HFFc6 (cell line): ENCODE results near the gene GNA12. TPM values are rescaled to one million over a fixed set of nuclear protein-coding genes. Genes with fewer than 3 reads are reported as not detected.
A peak's percentile ranks its signal among the peaks of the same experiment; 100 is the strongest.

Source experiments
- DNase-seq: peaks from one replicate; pipeline ENCODE4 v3.0.0-alpha.2; 2018
- H3K27ac Mint-ChIP-seq: 2 replicates; pipeline ENCODE4 v1.8.0; 2020; ENCODE audit warnings: mild to moderate bottlenecking, mixed read lengths
- H3K27me3 Mint-ChIP-seq: 2 replicates; pipeline ENCODE4 v1.8.0; 2021; ENCODE audit warnings: mild to moderate bottlenecking, moderate library complexity, mixed read lengths; ENCODE audit not compliant: insufficient read depth
- H3K36me3 Mint-ChIP-seq: 2 replicates; pipeline ENCODE4 v1.8.0; 2021; ENCODE audit warnings: low read depth, mixed read lengths
- H3K4me1 Mint-ChIP-seq: 2 replicates; pipeline ENCODE4 v1.8.0; 2020; ENCODE audit warnings: low read depth, mixed read lengths
- H3K4me3 Mint-ChIP-seq: 2 replicates; pipeline ENCODE4 v1.8.0; 2020; ENCODE audit warnings: mild to moderate bottlenecking, moderate library complexity, mixed read lengths
- H3K9me3 Mint-ChIP-seq: 2 replicates; pipeline ENCODE4 v1.8.0; 2020; ENCODE audit warnings: mild to moderate bottlenecking, mixed read lengths
- total RNA-seq, 6 experiments: library from RNA; stranded (reverse); fragmentation: NEBNext Ultra II Directional; extraction: Animal tissue kit (Norgen Biotek cat#: 25700); gene quantifications; 2 replicates in 1 of 6; 3 replicates in 5 of 6; pipeline ENCODE4 v1.2.3, GENCODE V29; 2021
- TF ChIP-seq, protein P1 (sequence below): fragments of 200-600 bp; sonication (generic); IDR thresholded peaks from 2 replicates; pipeline ENCODE4 v1.5.0; 2021; ENCODE audit warnings: antibody characterized with exemption, mild to moderate bottlenecking

Gene GNA12
- total RNA-seq, 6 experiments from 2014 or later = 52.9 to 61.9 (median 57.6) TPM

DNA sequence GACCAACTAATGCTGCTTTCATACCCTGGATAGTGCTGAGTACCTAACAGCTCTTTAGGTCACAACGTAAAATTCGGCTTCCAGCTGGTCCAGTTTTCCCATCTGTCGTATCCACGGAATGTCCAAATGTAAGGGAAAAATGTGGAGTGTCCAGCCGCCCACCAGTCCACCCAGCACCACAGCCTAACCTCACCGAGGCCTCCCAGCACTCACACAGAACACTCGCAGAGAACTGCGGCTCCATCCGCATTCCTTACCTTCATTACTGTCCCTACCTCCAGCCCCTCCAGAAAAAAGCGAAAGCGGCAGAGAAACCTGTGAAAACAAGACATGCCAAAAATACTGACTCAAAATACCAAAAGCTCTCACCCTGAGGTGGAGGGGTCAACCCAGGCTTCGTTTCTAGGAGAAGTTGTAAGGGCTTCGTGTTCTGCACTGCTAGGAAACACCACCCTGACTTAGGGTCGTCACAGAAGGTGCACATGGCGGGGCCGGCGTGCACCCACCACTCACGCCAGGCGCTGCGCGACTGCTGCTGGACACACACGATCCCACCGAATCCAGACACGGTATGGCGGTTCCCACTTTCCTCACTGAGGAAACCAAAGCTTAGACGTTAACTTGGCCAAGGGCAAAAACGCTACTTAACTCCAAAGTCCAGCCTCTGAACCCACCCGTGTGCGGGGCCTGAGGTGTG is 82.2 kb downstream of the GNA12 start:
- peaks cover 28% of the 10 kb centered on the region for H3K36me3 Mint-ChIP-seq
- DNase-seq = no peak
- TF ChIP-seq, protein P1, sequence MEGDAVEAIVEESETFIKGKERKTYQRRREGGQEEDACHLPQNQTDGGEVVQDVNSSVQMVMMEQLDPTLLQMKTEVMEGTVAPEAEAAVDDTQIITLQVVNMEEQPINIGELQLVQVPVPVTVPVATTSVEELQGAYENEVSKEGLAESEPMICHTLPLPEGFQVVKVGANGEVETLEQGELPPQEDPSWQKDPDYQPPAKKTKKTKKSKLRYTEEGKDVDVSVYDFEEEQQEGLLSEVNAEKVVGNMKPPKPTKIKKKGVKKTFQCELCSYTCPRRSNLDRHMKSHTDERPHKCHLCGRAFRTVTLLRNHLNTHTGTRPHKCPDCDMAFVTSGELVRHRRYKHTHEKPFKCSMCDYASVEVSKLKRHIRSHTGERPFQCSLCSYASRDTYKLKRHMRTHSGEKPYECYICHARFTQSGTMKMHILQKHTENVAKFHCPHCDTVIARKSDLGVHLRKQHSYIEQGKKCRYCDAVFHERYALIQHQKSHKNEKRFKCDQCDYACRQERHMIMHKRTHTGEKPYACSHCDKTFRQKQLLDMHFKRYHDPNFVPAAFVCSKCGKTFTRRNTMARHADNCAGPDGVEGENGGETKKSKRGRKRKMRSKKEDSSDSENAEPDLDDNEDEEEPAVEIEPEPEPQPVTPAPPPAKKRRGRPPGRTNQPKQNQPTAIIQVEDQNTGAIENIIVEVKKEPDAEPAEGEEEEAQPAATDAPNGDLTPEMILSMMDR = no peak
- H3K9me3 Mint-ChIP-seq = no peaks in the 10 kb centered on the region
- H3K4me3 Mint-ChIP-seq = peak overlapping the region; percentile 65; the same call in 1 of the 2 replicates
- H3K4me1 Mint-ChIP-seq = peaks cover 58% of the 10 kb centered on the region
- H3K27me3 Mint-ChIP-seq = peaks cover 6% of the 10 kb centered on the region
- peak overlapping the region; percentile 98; the same call in 1 of the 2 replicates for H3K27ac Mint-ChIP-seq

- H3K4me3 Mint-ChIP-seq = no peak overlapping the region
- H3K36me3 Mint-ChIP-seq = peaks cover 35% of the 10 kb centered on the region
- DNase-seq = no peak
- H3K9me3 Mint-ChIP-seq = no peaks in the 10 kb centered on the region
- H3K27ac Mint-ChIP-seq = peak overlapping the region; percentile 33; the same call in 1 of the 2 replicates
- peaks cover 66% of the 10 kb centered on the region for H3K4me1 Mint-ChIP-seq
- TF ChIP-seq, protein P1 = no peak
- H3K27me3 Mint-ChIP-seq = peaks cover 6% of the 10 kb centered on the region
These were observed 82.9 kb downstream of the GNA12 start for GRCh38 chr7:2761131-2761624.

GRCh38 chr7:2760098-2760889 is 83.8 kb downstream of the GNA12 start:
- TF ChIP-seq, protein P1 = peak; percentile 68
- peaks cover 6% of the 10 kb centered on the region for H3K27me3 Mint-ChIP-seq
- peaks cover 75% of the 10 kb centered on the region for H3K4me1 Mint-ChIP-seq
- no peak overlapping the region for H3K4me3 Mint-ChIP-seq
- peak overlapping the region; percentile 57 for H3K27ac Mint-ChIP-seq
- DNase-seq = no peak
- peaks cover 4% of the 10 kb centered on the region; the same call in 1 of the 2 replicates for H3K9me3 Mint-ChIP-seq
- H3K36me3 Mint-ChIP-seq = peaks cover 44% of the 10 kb centered on the region

GRCh38 chr7:2759736-2760097 is 84.4 kb downstream of the GNA12 start:
- H3K4me3 Mint-ChIP-seq = no peak overlapping the region
- peaks cover 7% of the 10 kb centered on the region; the same call in 1 of the 2 replicates for H3K9me3 Mint-ChIP-seq
- H3K4me1 Mint-ChIP-seq = peaks cover 80% of the 10 kb centered on the region
- peaks cover 6% of the 10 kb centered on the region for H3K27me3 Mint-ChIP-seq
- H3K27ac Mint-ChIP-seq = peak overlapping the region; percentile 95
- peaks cover 50% of the 10 kb centered on the region for H3K36me3 Mint-ChIP-seq
- TF ChIP-seq, protein P1 = no peak
- no peak for DNase-seq

DNA sequence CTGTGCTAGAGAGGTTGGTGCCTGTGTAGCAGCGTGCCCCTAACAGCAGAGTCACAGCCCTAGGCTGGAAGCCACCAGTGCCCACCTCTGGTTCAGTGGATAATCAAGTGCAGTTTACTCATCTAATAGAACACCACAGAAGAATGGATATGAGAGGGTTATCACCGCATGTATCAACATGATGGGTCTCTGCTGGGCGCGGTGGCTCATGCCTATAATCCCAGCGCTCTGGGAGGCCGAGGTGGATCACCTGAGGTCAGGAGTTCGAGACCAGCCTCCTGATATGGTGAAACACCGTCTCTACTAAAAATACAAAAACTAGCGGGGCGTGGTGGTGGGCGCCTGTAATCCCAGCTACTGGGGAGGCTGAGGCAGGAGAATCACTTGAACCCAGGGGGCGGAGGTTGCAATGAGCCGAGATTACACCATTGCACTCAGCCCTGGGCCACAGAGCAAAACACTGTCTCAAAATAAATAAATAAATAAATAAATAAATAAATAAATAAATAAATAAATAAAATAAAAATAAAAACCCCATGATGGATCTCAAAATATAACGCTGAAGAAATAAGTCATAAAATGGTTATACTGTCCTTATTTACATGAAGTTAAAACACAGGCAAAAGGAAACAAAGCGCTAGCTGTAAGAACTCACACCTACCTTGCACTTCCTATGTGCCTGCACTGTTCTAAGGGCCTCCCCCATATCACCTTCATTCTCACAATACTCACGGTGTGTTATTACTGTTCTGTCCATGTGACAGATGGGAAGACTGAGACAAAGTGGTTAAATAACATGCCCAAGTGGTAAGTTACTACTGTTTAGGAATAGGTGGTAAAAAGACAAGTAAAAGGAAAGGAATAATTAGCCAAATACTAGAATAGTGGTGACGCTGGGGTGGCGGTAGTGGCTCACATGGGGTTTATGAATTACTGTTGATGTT is 85.2 kb downstream of the GNA12 start:
- Mint-ChIP-seq H3K36me3 (peaks cover 54% of the 10 kb centered on the region), H3K27me3 (peaks cover 2% of the 10 kb centered on the region; the same call in 1 of the 2 replicates), H3K27ac (peak overlapping the region; percentile 95), H3K4me3 (peak overlapping the region; percentile 85), H3K4me1 (peaks cover 88% of the 10 kb centered on the region), H3K9me3 (peaks cover 7% of the 10 kb centered on the region; the same call in 1 of the 2 replicates)
- TF ChIP-seq, protein P1 = no peak
- DNase-seq = no peak
